GM21825 (cell line): ENCODE results near the gene ZC3H6.
"Not testable (repeated sequence)": the region's sequence is repeated elsewhere in the genome, so short reads cannot be mapped to it uniquely, and the experiment has no call there.

ENCODE experiments used
- ATAC-seq: cut with Tn5 transposase; IDR thresholded peaks from one replicate; pipeline ENCODE4 v1.9.1; 2021; ENCODE audit warnings: mild to moderate bottlenecking, moderate library complexity; ENCODE audit not compliant: unreplicated experiment

ZC3H6 gene

DNA sequence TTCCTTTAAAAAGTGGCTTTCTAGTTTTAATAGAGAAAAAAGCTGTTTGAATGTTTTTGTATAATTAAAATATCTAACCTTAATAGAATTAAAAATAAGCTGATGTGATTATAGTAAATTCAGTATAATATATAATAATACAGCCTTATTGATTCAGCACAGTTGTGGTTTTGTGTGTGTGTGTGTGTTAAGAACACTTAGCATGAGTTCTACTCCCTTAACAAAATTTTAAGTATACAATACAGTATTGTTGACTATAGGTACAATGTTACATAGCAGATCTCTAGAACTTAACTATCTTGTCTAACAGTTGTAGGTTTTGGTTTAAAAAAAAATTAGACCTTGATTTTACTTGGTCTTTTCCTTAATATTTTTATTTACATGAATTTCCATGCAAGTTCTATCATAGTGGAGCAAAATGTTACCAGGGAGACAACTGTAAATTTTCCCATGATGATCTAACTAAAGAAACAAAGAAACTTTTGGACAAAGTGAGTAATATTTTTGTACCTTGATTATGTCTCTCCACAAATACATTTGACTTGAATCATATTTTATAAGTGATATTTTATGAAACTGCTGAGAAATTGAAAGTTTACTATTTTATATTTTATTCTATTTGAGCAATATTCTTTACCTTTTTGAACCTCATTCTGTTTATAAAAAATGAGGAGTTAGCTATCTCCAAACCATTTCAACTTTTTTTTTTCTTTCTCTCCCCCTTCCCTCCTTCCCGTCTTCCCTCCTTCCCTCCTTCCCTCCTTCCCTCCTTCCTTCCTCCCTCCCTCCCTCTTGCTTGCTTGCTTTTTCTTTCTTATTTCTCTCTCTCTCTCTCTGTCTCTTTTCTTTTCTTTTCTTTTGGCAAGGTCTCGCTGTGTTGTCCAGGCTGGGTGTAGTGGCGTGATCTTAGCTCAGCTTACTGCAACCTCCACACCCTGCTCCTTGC is 46.3 kb downstream of the ZC3H6 start:
- no peak for ATAC-seq

- no peak for ATAC-seq
Measured at GRCh38 chr2:112322919-112323318, 47.5 kb downstream of the ZC3H6 start.

DNA sequence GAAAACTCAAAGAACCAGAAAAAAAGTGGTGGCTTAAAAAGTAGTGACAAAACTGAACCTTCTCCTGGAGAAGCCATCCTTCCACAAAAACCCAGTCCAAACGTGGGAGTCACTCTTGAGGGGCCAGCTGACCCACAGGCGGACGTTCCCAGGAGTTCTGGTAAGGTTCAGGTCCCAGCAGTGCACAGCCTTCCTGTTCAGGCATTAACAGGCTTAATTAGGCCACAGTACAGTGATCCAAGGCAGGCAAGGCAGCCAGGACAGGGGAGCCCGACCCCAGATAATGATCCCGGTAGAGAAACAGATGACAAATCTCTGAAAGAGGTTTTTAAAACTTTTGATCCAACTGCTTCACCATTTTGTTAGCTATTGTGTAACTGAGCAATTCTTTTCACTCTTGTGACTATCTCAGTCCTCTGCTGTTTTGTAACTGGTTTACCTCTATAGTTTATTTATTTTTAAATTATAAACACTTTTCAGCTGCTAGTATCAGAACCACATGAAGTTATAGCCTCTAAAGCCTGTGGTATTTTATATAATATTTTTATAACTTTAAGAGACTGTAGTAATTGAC is 56.8 kb downstream of the ZC3H6 start:
- ATAC-seq = no peak

DNA sequence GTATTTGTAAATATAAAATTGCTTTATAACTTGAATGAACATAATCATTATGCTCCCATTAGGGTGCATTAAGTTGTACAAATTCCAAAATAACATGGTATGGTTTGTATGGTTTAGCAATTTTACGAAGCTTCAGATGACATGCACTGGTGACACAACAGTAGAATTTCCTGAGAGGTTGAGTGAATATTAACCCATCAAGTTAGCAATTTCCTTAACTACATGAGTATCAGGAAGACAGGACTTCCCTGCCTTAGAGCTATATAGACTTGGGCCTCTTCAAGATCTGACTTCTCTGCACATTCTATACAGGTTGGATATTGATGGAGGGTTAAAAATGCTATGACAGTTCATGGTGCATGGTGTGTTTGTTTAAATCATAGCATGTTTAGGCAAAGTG is 60.2 kb downstream of the ZC3H6 start:
- no peak for ATAC-seq

- ATAC-seq = no peak
Measured at GRCh38 chr2:112339986-112340385, 64.6 kb downstream of the ZC3H6 start.

DNA sequence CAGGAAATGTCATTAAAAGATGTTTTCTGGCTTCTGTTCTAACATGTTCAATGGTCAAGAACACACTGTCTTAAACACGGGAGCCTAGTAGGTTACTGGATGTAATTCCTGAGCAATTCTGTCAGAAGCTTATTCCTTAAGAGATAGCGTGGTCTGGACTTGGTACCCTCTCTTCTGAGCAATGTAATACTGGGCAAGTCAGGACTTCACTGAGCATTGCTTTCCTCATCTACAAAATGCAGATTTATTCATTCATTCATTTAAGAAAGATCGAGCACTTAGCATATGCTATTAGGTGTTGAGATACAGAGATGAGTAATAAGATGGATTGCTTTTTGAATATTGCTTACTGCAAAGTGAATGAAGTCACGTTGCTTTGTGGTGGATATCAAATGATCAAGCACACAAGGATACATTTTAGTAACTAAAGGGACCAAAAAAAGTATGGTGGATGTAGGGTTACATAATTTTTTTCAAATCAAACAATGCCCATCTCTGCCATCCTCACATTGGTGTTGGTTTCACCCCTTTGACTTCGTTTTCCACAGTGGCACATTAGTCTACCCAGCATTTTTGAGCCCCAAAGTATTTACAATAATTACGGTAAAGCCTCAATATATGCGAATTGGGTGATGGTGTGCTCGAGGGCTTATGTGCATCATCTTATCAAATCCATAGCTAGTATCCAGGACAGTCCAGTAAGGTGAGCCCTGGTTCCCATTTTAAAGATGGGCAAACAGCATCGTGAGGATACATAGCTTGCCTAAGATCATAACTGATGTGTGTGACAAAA is 65.3 kb downstream of the ZC3H6 start:
- ATAC-seq = no peak

- no peak for ATAC-seq
Measured at GRCh38 chr2:112342067-112342550, 66.7 kb downstream of the ZC3H6 start.

DNA sequence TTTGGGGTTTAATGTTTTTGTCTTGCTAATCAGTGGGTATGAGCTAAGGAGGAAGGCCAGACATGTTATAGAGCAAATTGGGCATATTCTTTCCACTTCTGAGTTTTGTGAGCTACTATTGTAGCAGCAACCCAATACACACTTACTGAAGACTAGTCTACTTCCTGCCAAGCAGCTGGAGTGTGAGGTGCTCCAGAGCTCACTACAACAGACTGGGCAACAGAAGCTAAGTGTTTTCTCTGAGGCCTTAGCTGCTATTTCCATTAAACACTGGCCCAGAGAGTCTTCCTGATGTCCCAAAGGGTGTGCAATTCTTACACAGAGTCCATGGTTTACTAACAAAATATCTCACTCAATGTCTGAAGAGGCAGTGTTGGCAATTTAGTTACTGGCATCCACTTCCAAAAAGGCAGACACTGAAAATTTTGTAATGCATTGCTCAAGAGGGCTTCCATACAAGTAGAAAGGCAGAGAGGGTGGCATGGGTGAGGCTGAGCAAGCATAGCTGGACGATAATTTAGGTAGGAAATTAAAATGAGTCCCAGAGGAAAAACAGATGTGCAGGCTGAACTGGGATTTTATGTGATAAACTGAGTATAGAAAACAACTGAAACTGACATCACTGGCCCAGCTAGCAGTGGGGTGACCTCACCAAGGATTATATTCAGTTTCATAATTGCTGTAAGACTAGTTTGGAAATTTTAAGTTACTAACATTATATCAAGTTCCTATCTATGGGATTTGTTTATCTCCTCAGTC is 68.6 kb downstream of the ZC3H6 start:
- no peak for ATAC-seq

DNA sequence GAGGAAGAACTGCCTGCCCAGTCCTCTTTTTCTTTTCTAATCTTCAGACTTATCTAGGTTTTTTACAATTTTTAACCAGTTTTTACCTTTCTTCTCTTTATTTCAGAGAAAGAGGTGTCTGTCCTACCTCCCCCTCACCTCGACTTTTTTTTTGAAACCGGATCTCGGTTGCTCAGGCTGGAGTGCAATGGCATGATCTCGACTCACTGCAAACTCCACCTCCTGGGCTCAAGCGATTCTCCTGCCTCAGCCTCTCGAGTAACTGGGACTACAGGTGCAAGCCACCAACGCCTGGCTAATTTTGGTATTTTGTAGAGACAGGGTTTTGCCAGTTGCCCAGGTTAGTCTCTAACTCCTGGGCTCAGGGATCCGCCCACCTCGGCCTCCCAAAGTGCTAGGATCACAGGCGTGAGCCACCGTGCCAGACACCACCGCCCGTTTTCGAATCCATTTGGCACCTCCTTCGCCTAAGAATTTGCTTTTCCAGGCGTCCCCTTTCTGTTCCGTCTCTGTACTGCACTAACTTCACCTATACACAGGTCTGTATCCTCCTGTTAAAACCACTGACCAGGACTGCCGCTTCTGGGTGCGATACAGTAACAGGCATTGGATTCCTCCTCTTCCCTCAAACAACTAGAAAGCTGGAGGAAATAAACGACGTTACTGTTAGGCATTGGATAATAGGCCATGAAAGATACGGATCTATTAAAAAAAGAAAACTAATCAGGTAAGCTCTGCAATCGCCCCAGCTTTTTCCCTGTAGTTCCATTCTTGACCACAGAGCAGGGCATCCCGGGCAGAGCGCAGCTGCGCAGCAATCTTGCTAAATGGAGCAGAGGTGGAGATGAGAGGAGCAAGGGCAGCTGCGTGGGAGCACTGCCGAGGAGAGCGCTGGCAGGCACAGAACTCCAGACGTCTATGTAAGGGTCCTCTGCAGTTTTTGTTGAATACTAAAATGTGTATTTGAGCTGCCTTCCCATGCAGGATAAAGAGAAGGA is 69.9 kb downstream of the ZC3H6 start:
- no peak for ATAC-seq

DNA sequence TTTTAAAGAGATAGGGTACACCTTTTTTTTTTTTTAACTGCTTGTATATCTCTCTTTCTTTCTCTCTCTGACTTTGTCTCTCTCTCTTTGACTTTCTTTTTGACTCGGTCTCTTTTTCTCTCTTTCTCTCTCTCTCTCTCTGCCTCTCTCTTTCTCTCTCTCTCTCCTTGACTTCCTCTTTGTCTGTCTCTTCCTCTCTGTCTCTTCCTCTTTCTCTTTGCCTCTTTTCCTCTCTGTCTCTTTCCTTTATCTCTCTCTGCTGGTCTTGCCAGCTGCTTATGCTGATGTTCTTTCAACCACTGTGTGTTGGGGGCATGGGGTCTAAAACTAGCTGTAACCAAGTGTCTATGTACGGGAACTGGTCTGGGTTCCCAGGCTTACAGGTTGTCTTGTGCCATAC is 76.9 kb downstream of the ZC3H6 start:
- not testable (repeated sequence) for ATAC-seq

- ATAC-seq = not testable (repeated sequence)
Measured at GRCh38 chr2:112352809-112353603, 77.6 kb downstream of the ZC3H6 start.

GRCh38 chr2:112354335-112354734 is 78.9 kb downstream of the ZC3H6 start:
- ATAC-seq = not testable (repeated sequence)

- ATAC-seq = not testable (repeated sequence)
Measured at GRCh38 chr2:112360055-112360454, 84.7 kb downstream of the ZC3H6 start.
